ENCODE results near the gene ETS2.

Gene ETS2

DNA sequence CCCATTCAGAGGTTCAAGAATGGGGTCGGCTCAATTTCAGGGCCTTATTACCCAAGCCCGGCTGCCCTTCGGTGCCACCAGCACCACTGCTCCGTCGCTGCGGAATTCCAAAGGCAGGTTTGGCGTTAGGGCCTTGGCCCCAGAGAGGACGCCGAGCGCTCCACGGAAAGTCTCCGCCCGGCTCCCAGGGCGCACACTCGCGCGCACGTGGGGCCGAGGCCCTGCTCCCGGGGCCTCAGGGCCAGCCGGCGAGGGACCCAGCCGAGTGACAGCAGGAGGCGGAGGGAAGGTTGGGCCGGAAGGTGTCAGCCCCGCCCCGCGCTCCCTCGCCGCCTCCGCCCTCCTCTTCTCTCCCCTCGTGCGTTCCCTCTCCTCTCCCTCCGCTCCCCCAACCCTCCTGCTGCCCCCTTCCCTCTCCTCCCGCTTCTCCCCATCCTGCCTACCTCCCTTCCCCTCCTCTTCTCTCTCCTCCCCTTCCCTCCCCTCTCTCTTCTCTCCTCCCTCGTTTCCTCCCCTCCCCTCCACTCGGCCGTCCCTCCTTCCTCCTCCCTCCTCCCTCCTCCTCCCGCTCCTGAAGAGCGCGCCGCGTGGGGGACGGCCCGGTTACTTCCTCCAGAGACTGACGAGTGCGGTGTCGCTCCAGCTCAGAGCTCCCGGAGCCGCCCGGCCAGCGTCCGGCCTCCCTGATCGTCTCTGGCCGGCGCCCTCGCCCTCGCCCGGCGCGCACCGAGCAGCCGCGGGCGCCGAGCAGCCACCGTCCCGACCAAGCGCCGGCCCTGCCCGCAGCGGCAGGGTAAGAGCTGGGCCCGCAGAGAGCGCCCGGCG lies at the start of gene ETS2:
ETS2 (plus strand) TSS at position 602 of the 825 bp plus-strand sequence. CDS start 4,106 bp downstream, outside the sequence.
- DNase-seq (ENCODE audit: low read depth), result peak; percentile 93

- DNase-seq (ENCODE audit: low read depth), result no peak
Observed at GRCh38 chr21:38756746-38757145, 49.0 kb upstream of the ETS2 start.

DNA sequence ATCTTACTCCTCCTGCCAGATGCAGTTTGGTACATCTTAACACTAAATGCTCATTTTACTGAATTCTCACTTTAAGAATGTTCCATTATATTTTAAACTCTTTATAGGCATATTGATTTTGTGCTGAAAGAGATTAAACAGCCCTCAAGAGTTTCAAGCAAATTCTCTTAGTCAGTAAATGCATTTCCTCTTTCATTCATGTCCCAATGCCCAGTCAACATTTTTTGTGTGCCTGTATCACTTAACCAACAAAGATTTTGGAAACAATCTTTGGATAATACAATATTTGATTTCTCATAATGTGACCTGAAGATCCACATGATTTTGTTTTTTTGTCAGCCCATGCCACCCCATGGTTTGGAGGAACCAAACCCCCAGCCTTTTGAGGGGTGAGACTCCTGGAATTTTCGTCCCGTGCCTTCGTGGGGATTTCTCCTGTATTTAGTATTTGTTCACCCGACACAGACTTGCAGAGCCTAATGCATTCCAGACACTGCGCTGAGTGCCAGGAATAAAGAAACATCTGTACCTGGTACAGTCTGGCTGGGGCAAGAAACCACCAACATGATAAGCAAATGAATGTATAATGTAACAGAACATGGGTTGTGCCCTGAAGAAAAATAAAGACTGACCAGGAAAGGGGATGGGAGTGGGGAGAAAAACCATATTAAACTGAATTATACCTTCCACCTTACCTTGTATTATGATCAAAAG lies 47.1 kb upstream of the ETS2 start:
- no peak for DNase-seq (ENCODE audit: low read depth)

- no peak for DNase-seq (ENCODE audit: low read depth)
Observed at GRCh38 chr21:38759413-38759812, 46.3 kb upstream of the ETS2 start.

- no peak for DNase-seq (ENCODE audit: low read depth)
Observed at GRCh38 chr21:38760017-38760761, 45.5 kb upstream of the ETS2 start.

- no peak for DNase-seq (ENCODE audit: low read depth)
Observed at GRCh38 chr21:38760762-38761155, 45.0 kb upstream of the ETS2 start.

GRCh38 chr21:38761531-38761930 lies 44.2 kb upstream of the ETS2 start:
- DNase-seq (ENCODE audit: low read depth), result no peak

- DNase-seq (ENCODE audit: low read depth), result no peak
Observed at GRCh38 chr21:38765056-38765455, 40.7 kb upstream of the ETS2 start.

GRCh38 chr21:38766987-38767722 lies 38.6 kb upstream of the ETS2 start:
- DNase-seq (ENCODE audit: low read depth), result no peak

GRCh38 chr21:38768471-38769063 lies 37.2 kb upstream of the ETS2 start:
- peak; percentile 93 for DNase-seq (ENCODE audit: low read depth)

- no peak for DNase-seq (ENCODE audit: low read depth)
Observed at GRCh38 chr21:38769191-38769780, 36.4 kb upstream of the ETS2 start.

- DNase-seq (ENCODE audit: low read depth), result no peak
Observed at GRCh38 chr21:38770660-38771059, 35.1 kb upstream of the ETS2 start.

GRCh38 chr21:38771536-38771935 lies 34.2 kb upstream of the ETS2 start:
- no peak for DNase-seq (ENCODE audit: low read depth)

DNA sequence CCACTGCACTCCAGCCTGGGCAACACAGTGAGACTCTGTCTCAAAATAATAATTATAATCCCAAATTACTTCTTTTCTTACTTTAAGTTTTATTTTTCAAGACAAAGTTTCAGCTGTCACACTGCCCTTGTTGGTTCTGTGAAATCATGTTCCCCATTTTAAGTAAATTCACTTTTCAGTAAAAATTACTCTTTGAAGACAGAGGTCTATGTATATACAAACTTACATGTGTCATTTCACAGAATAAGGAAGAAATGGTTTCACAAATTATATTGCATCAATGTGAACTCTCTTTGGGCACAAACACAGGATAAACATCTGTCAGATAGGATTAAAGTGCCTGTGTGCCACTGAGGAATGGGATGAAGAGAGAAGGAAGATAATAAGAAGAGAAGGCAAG lies 33.1 kb upstream of the ETS2 start:
- DNase-seq (ENCODE audit: low read depth), result no peak

- DNase-seq (ENCODE audit: low read depth), result peak; percentile 97
Observed at GRCh38 chr21:38773099-38774061, 32.3 kb upstream of the ETS2 start.

DNA sequence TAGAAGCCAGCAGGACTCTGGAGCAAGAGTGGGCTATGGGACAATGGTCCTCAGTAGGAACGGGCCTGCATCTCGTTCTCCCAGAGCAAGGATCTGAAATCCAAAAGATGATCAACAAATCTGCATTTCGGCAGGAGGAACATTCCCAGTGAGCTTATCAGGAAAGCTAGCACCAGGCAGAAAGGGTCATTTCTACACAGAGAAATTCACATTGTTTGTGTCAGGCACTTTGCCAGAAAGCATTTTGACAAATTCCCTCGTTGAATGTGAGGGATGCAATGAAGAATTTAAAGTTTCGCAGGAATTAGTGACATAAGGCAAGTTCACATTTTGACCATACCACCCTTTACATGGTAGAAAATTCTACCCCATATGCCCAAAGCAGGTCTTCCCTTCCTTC lies 31.6 kb upstream of the ETS2 start:
- no peak for DNase-seq (ENCODE audit: low read depth)

GRCh38 chr21:38774586-38775285 lies 31.0 kb upstream of the ETS2 start:
- DNase-seq (ENCODE audit: low read depth), result no peak

- no peak for DNase-seq (ENCODE audit: low read depth)
Observed at GRCh38 chr21:38775733-38776132, 30.0 kb upstream of the ETS2 start.

- no peak for DNase-seq (ENCODE audit: low read depth)
Observed at GRCh38 chr21:38777015-38777414, 28.7 kb upstream of the ETS2 start.

Data from fibroblast of the conjunctiva (primary cell).